ENCODE measurements around the gene ALPP.

GRCh38 chr2:232377841-232378734 is 463 bp upstream of the ALPP start:
- TF ChIP-seq POLR2A (IDR thresholded peaks at IDR 0.05) (no peak), POLR2AphosphoS5 (IDR thresholded peaks at IDR 0.05) (no peak), CTCF (IDR thresholded peaks at IDR 0.05) (no peak)

Data from breast epithelium (tissue), 3 donors.